Endometrium (tissue), 2 donors: ENCODE results near the gene TTBK2.
"Not testable (repeated sequence)": the region's sequence is repeated elsewhere in the genome, so short reads cannot be mapped to it uniquely, and the experiment has no call there.

ENCODE experiments used
- FAIRE-seq: peaks from 2 replicates; lab custom pipeline; 2012; peaks lifted over from hg19 to GRCh38; lab: Jason Lieb, UNC
- donor health status: control.
- donor health status: control.

TTBK2 gene

GRCh38 chr15:42908538-42908937, 12.0 kb downstream of the TTBK2 start:
- FAIRE-seq = no peak

GRCh38 chr15:42903388-42904324, 16.9 kb downstream of the TTBK2 start:
- FAIRE-seq = no peak

- not testable (repeated sequence) for FAIRE-seq
Measured at GRCh38 chr15:42893911-42894310, 26.7 kb downstream of the TTBK2 start.

- FAIRE-seq = no peak
Measured at GRCh38 chr15:42891569-42891968, 29.0 kb downstream of the TTBK2 start.

DNA sequence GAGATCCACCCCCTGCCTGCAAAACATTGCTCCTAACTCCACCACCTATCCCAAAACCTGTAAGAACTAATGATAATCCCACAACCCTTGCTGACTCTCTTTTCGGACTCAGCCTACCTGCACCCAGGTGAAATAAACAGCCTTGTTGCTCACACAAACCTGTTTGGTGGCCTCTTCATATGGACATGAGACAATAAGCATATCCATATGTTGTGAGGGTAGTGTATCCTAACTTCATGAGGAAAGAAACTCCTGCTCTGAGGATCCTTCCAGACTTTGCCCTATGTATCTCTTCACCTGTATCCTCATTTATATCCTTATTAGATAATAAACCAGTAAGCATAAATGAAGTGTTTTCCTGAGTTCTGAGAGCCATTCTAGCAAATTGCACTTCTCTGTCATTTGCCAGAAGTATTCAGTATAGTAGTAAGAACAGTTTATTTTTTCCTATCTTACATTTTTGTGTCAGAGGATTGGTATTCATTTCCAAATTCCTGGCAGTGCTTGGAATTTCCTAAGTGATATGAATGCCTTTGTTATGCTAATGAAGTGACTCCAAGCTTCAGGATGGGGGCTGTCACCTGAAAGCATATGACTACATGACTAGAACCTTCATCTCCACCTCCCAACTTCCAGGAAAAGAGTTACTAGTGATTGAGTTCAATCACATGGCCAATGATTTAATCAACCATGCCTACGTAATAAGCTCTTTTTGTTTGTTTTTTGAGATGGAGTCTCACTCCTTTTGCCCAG, 30.2 kb downstream of the TTBK2 start:
- FAIRE-seq = no peak

- not testable (repeated sequence) for FAIRE-seq
Measured at GRCh38 chr15:42887384-42887783, 33.2 kb downstream of the TTBK2 start.

DNA sequence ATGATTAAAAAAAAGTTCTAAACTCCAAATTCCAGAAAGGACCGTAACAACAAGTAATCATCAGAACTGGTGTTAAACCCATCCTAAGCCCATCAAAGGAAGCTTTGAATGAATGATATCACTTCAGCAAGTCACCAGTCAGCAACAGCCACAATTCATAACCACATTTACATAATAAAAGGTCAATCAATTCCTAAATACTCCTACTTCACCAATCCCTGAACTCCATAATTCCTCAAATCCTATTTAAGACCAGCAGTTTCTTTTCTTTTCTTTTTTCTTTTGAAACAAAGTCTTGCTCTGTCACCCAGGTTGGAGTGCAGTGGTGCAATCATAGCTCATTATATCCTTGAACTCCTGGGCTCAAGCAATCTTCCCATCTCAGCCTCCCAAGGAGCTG, 40.5 kb downstream of the TTBK2 start:
- FAIRE-seq = no peak

- FAIRE-seq = no peak
Measured at GRCh38 chr15:42879443-42879842, 41.1 kb downstream of the TTBK2 start.

GRCh38 chr15:42876224-42876623, 44.4 kb downstream of the TTBK2 start:
- FAIRE-seq = no peak

DNA sequence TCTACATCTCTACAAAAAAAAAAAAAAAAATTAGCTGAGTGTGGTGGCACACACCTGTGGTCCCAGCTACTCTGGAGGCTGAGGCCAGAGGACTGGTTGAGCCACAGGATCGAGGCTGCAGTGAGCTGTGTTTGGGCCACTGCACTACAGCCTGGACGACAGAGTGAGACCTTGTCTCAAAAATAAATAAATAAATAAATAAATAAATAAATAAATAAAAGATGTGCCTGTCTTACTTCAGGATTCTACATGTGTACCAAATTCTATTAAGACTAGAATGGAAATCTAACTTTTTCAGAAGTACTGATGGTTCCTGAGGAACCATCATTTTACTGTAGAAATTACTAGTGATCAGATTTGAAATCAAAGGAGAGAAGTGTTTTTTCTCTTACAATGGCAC, 51.9 kb downstream of the TTBK2 start:
- FAIRE-seq = no peak

- no peak for FAIRE-seq
Measured at GRCh38 chr15:42863572-42864239, 56.9 kb downstream of the TTBK2 start.

- FAIRE-seq = no peak
Measured at GRCh38 chr15:42858999-42859789, 61.4 kb downstream of the TTBK2 start.

DNA sequence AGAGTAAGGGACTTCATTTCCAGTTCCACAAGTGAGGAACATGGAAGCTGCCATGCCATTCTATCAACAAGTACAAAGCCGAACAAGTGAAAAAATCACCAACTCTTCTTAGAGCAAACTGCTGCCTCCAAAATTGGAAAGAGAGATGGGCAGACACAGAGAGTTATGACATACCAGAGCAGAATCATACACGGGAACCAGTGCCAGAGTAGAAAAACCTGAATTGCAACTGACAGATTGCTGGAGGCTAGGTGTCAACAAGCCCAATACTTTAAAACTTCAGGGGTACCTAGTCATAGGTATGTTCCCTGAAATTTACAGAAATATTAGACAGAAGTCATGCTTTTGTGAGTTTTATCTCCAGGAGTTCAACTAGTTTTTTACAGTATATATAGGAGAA, 62.0 kb downstream of the TTBK2 start:
- no peak for FAIRE-seq

GRCh38 chr15:42854576-42854975, 66.0 kb downstream of the TTBK2 start:
- FAIRE-seq = no peak

GRCh38 chr15:42849836-42850235, 70.7 kb downstream of the TTBK2 start:
- no peak for FAIRE-seq

- no peak for FAIRE-seq
Measured at GRCh38 chr15:42848846-42849245, 71.7 kb downstream of the TTBK2 start.

DNA sequence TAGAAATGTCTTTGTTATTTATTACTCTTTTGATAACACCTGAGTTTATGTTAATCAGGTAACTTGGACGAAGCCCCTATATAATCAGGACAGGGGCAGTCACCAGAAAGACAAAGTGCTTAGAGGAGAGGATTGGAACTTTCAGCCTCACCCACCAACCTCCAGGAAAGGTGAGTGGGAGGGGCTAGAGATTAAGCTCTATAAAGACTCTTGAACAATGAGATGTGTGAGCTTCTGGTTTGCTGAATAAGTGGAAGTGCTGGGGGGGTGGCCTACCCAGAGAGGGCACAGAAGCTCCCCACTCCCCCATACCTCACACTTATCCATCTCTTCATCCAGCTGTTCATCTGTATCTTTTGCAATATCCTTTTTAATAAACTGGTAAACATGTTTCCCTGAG, 73.9 kb downstream of the TTBK2 start:
- no peak for FAIRE-seq

GRCh38 chr15:42845581-42845980, 75.0 kb downstream of the TTBK2 start:
- no peak for FAIRE-seq

GRCh38 chr15:42843699-42844098, 76.9 kb downstream of the TTBK2 start:
- no peak for FAIRE-seq

DNA sequence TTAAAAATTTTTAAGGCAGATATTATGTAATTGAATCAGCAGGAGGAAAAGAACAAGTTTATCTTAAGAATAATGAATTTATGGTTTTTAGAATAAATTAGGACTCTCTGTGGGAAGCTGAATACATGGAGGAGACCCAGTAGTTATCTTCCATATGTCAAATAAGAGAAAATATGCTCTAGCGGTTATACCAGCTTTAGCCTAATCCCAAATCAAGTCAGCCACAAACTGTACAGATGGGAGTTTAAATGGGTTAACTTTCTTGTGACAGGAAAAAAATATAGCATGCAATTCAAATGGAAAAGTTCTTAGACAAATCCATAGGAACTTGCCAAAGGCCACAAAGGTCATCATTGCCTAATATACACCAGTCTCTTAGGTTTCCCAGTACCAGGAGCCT, 84.3 kb downstream of the TTBK2 start:
- no peak for FAIRE-seq

DNA sequence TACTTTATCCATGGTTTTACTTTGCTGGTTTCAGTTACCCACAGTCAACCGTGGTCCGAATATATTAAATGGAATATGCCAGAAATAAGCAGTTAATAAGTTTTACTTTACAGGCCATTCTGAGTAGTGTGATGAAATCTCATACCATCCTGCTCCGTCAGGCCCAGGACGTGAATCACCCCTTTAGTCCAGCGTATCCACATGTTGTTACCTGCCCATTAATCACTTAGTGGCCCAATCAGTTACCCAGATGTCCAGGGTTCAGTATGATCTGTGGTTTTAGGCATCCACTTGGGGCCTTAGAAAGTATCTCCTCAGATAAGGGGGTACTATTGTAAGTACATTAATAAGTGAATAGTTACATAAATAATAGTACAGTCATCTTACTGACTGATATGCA, 88.0 kb downstream of the TTBK2 start:
- no peak for FAIRE-seq
